ENCODE measurements around the gene AGAP1.

AGAP1 gene

GRCh38 chr2:235561450-235561849 lies 67.6 kb downstream of the AGAP1 start:
- no peak for TF ChIP-seq CTCF (IDR thresholded peaks at IDR 0.05; ENCODE audit: control insufficient read depth, extremely low read depth, insufficient read depth)
- H3K4me3 ChIP-seq (ENCODE audit: low read depth, low read length) = no peak overlapping the region
- no peak for DNase-seq (ENCODE audit: low read depth)

DNA sequence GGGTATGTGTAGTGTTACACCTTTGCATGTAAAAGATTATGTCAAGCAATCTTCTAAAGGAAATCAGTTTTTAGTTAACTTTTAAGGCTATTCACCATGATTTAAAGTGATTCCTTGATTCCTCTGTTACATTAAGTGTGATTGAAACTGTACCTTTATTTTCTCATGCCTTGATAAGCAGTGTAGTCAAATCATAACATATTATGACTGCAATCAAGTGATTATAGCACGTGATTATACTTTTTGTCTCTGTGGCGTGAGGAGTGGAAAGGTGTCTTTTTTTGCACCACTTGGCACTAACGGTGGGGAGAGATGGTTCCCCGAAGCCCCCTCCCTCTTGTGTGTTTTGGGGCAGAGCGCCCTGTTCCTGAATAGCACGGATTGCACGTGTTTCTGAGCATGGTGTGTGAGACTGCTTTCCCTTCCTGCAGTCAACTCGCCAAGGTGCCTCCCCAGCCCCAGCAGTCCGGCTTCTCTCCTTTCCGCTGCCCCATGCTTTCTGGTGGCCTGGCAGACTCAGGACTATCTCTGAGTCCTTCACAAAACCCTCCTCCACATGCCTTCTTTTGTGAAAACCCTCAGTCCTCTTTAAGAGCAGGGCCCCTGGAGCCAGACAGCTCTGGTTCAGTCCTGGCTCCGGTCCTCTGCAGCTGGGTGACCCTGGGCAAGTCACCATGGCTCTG lies 68.4 kb downstream of the AGAP1 start:
- no peak overlapping the region for H3K4me3 ChIP-seq (ENCODE audit: low read depth, low read length)
- DNase-seq (ENCODE audit: low read depth) = no peak
- TF ChIP-seq CTCF (IDR thresholded peaks at IDR 0.05; ENCODE audit: control insufficient read depth, extremely low read depth, insufficient read depth) = no peak

DNA sequence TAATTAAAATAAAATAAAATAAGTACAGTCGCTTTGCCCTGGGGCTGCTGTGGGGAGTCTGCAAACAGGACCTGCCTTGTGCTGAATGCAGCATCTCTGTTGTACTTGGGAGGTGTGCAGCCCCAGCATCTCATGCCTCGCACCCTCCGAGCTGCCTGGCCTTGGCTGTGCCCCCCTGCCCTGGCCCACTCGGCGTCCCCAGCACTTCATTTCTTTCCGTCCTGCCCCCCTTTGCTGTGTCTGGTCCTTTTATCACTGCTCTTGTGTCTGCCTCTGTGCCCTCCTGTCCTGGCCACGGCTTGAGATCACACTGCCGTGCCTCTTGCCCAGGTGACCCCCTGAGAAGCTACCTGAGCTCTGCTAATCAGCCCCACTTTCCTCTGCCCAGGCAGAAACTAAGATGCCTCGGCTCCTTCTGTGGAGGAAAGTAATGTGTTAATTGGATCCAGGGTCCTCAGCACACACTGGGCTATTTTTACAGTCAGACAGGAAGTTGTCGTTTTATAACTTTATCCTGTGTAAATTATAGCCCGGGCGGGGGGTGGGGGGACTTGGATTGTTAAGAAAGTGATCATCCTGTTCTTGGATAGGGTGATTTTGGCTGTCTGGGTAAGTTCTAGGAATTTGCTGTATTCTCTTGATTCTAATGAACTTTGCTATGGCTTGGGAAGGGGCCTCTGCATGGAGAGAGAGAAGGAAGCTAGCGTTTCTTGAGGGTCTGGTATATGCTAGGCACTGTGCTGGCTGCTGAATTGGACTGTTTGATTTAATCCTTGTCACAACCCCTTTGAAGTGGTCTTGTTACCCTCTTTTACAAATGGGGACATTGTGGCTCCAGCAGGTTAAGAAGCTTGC lies 69.4 kb downstream of the AGAP1 start:
- no peak overlapping the region for H3K4me3 ChIP-seq (ENCODE audit: low read depth, low read length)
- no peak for DNase-seq (ENCODE audit: low read depth)
- no peak for TF ChIP-seq CTCF (IDR thresholded peaks at IDR 0.05; ENCODE audit: control insufficient read depth, extremely low read depth, insufficient read depth)

DNA sequence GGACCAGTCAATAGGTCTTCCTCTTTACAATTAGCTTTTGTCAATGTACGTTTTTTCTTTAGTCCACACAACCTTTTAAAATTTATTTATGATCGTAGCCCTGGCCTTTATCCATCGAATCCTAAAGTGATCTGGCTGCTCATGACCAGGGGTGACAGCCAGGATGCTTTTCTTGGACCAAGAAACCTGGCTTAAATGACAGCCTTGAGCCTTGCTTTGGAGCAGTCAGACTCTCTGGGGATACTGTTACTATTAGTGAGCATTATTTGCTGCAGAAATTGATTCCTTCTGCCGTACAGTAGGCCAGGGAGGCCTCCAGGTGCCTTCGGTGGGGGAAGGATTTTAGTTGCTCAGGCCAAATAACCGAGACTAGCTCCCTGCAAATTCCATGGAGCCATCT lies 70.2 kb downstream of the AGAP1 start:
- no peak for TF ChIP-seq CTCF (IDR thresholded peaks at IDR 0.05; ENCODE audit: control insufficient read depth, extremely low read depth, insufficient read depth)
- DNase-seq (ENCODE audit: low read depth) = no peak
- no peak overlapping the region for H3K4me3 ChIP-seq (ENCODE audit: low read depth, low read length)

DNA sequence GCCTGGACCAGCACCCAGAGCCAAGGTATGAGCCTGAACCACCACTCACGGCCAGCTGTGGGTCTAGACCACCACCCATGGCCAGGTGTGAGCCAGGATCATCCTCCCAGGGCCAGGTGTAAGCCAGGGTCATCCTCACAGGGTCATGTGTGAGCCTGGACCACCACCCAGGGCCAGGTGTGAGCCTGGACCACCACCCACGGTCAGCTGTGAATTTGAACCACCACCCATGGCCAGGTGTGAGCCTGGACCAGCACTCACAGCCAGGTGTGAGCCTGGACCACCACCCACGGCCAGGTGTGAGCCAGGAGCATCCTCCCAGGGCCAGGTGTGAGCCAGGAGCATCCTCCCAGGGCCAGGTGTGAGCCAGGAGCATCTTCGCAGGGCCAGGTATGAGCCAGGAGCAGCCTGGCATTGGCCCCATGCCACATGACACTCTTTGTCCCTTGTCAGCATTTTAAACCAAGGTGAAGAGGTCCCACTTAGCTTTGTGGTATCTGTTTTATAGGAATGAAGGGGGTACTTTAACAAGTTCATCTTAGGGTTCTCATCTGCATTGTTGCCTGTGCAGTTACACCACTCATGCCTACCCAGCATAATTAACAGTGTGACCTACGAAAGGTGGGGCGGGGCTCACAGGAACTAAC lies 71.2 kb downstream of the AGAP1 start:
- no peak for TF ChIP-seq CTCF (IDR thresholded peaks at IDR 0.05; ENCODE audit: control insufficient read depth, extremely low read depth, insufficient read depth)
- H3K4me3 ChIP-seq (ENCODE audit: low read depth, low read length) = no peak overlapping the region
- DNase-seq (ENCODE audit: low read depth) = no peak

GRCh38 chr2:235566415-235566814 lies 72.6 kb downstream of the AGAP1 start:
- DNase-seq (ENCODE audit: low read depth) = no peak
- no peak for TF ChIP-seq CTCF (IDR thresholded peaks at IDR 0.05; ENCODE audit: control insufficient read depth, extremely low read depth, insufficient read depth)
- no peak overlapping the region for H3K4me3 ChIP-seq (ENCODE audit: low read depth, low read length)
